ENCODE data around the gene APP.

- TF ChIP-seq, protein P1, sequence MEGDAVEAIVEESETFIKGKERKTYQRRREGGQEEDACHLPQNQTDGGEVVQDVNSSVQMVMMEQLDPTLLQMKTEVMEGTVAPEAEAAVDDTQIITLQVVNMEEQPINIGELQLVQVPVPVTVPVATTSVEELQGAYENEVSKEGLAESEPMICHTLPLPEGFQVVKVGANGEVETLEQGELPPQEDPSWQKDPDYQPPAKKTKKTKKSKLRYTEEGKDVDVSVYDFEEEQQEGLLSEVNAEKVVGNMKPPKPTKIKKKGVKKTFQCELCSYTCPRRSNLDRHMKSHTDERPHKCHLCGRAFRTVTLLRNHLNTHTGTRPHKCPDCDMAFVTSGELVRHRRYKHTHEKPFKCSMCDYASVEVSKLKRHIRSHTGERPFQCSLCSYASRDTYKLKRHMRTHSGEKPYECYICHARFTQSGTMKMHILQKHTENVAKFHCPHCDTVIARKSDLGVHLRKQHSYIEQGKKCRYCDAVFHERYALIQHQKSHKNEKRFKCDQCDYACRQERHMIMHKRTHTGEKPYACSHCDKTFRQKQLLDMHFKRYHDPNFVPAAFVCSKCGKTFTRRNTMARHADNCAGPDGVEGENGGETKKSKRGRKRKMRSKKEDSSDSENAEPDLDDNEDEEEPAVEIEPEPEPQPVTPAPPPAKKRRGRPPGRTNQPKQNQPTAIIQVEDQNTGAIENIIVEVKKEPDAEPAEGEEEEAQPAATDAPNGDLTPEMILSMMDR (IDR thresholded peaks at IDR 0.05): peak; percentile 97
- no peak for TF ChIP-seq PRDM15 (CRISPR knock-in tag; IDR thresholded peaks at IDR 0.05)
- no peak for TF ChIP-seq ZNF121 (CRISPR knock-in tag; IDR thresholded peaks at IDR 0.05)
- TF ChIP-seq, protein P2, sequence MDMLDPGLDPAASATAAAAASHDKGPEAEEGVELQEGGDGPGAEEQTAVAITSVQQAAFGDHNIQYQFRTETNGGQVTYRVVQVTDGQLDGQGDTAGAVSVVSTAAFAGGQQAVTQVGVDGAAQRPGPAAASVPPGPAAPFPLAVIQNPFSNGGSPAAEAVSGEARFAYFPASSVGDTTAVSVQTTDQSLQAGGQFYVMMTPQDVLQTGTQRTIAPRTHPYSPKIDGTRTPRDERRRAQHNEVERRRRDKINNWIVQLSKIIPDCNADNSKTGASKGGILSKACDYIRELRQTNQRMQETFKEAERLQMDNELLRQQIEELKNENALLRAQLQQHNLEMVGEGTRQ (CRISPR knock-in tag; IDR thresholded peaks at IDR 0.05): peak; percentile 91
- TF ChIP-seq SP1 (CRISPR knock-in tag; conservative IDR thresholded peaks at IDR 0.05): no peak
- peak; percentile 83 for TF ChIP-seq TP53 (CRISPR knock-in tag; IDR thresholded peaks at IDR 0.05)
- 0 out of 2 replicates have a peak, but pooled peaks have one; percentile 48 for TF ChIP-seq ZBTB21 (CRISPR knock-in tag; IDR thresholded peaks at IDR 0.05; ENCODE audit: borderline replicate concordance)
- TF ChIP-seq NR2C2 (CRISPR knock-in tag; IDR thresholded peaks at IDR 0.05): no peak
- TF ChIP-seq, protein P3, sequence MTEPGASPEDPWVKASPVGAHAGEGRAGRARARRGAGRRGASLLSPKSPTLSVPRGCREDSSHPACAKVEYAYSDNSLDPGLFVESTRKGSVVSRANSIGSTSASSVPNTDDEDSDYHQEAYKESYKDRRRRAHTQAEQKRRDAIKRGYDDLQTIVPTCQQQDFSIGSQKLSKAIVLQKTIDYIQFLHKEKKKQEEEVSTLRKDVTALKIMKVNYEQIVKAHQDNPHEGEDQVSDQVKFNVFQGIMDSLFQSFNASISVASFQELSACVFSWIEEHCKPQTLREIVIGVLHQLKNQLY (CRISPR knock-in tag; IDR thresholded peaks at IDR 0.05): no peak
- TF ChIP-seq ATF3 (CRISPR knock-in tag; conservative IDR thresholded peaks at IDR 0.05): no peak
Measured at GRCh38 chr21:26170471-26171257, at the start of gene APP.
